HepG2 (cell line): Measurements from ENCODE around the gene PTCD1. TPM values are rescaled to one million over a fixed set of nuclear protein-coding genes. Genes with fewer than 3 reads are reported as not detected.

Experiments
- BORCS8-MEF2B ChIP-seq: sonication (generic); formaldehyde crosslinking; IDR thresholded peaks from 2 replicates; pipeline ENCODE4 v1.8.0; 2022; ENCODE audit warnings: mild to moderate bottlenecking, missing genetic modification reagents
- FOXO1 ChIP-seq: sonication (generic); formaldehyde crosslinking; IDR thresholded peaks from 2 replicates; pipeline ENCODE4 v1.4.0; 2020; ENCODE audit warnings: missing genetic modification reagents
- GATAD2A ChIP-seq: IDR thresholded peaks from 2 replicates; pipeline ENCODE4 v1.6.1; 2016
- HDAC2 ChIP-seq: sonication (generic); formaldehyde crosslinking; IDR thresholded peaks from 2 replicates; pipeline ENCODE4 v1.4.0; 2020; ENCODE audit warnings: missing genetic modification reagents
- HNF4A ChIP-seq: sonication (generic); formaldehyde crosslinking; IDR thresholded peaks from 2 replicates; pipeline ENCODE4 v1.4.0; 2020; ENCODE audit warnings: missing genetic modification reagents
- HNRNPK ChIP-seq: fragments of 200-400 bp; formaldehyde crosslinking; IDR thresholded peaks from 2 replicates; pipeline ENCODE4 v1.6.1; 2018; ENCODE audit warnings: low read length, low read depth, moderate library complexity, mild to moderate bottlenecking; ENCODE audit not compliant: poor library complexity, severe bottlenecking
- NR0B2 ChIP-seq: sonication (generic); formaldehyde crosslinking; IDR thresholded peaks from 2 replicates; pipeline ENCODE4 v1.4.0; 2020; ENCODE audit warnings: mild to moderate bottlenecking, missing genetic modification reagents
- NR1H2 ChIP-seq: sonication (generic); formaldehyde crosslinking; IDR thresholded peaks from 2 replicates; pipeline ENCODE4 v1.8.1; 2022; ENCODE audit warnings: low read depth, missing genetic modification reagents, borderline replicate concordance
- PATZ1 ChIP-seq: sonication (generic); formaldehyde crosslinking; IDR thresholded peaks from 2 replicates; pipeline ENCODE4 v1.4.0; 2020; ENCODE audit warnings: missing genetic modification reagents
- PHF21A ChIP-seq: sonication (generic); formaldehyde crosslinking; IDR thresholded peaks from 2 replicates; pipeline ENCODE4 v1.5.0; 2020; ENCODE audit warnings: mild to moderate bottlenecking, missing genetic modification reagents
- POLR2A ChIP-seq, 2 experiments: IDR thresholded peaks; 2 replicates each; pipeline ENCODE4 v1.6.1; 2011; ENCODE audit warnings: low read depth in 2 of 2, low read length in 2 of 2, mild to moderate bottlenecking in 1 of 2, moderate library complexity in 1 of 2; ENCODE audit not compliant: insufficient read depth in 1 of 2
- RBAK ChIP-seq: sonication (generic); formaldehyde crosslinking; IDR thresholded peaks from 2 replicates; pipeline ENCODE4 v1.5.1; 2020; ENCODE audit warnings: mild to moderate bottlenecking, missing genetic modification reagents
- ZNF841 ChIP-seq: sonication (generic); formaldehyde crosslinking; IDR thresholded peaks from 2 replicates; pipeline ENCODE4 v1.8.1; 2023; ENCODE audit warnings: missing genetic modification reagents, borderline replicate concordance
- ZSCAN31 ChIP-seq: sonication (generic); formaldehyde crosslinking; IDR thresholded peaks from 2 replicates; pipeline ENCODE4 v1.5.0; 2020; ENCODE audit warnings: low read depth, mild to moderate bottlenecking, missing genetic modification reagents
- polyA plus RNA-seq, 8 experiments: library from polyadenylated mRNA; depleted of rRNA in 3 of 8; stranded (reverse) in 7 of 8; unstranded in 1 of 8; fragments of >200 nt; fragmentation: Illumina TruSeq in 4 of 8; extraction: Trizol in 4 of 8; gene quantifications; 2 replicates each; pipeline versions ENCODE4 v1.2.1 to v1.2.3, GENCODE V29; 2011 to 2016; ENCODE audit warnings: low read depth in 4 of 8, missing spikeins in 1 of 8, mixed read lengths in 1 of 8; ENCODE audit not compliant: insufficient read depth in 1 of 8
- total RNA-seq, 5 experiments: library from RNA; depleted of rRNA; stranded (reverse); fragments of >200 nt; fragmentation: Illumina TruSeq; extraction: Trizol; gene quantifications; 2 replicates each; pipeline ENCODE4 v1.2.3, GENCODE V29; 2016; ENCODE audit warnings: low read depth in 1 of 5
- TF ChIP-seq, protein P1 (sequence below): sonication (generic); formaldehyde crosslinking; IDR thresholded peaks from one replicate; pipeline ENCODE4 v1.5.1; 2020; ENCODE audit warnings: mild to moderate bottlenecking, missing genetic modification reagents; ENCODE audit errors: not compliant biosample characterization
- TF ChIP-seq, protein P2 (sequence below): sonication (generic); formaldehyde crosslinking; IDR thresholded peaks from 2 replicates; pipeline ENCODE4 v1.5.1; 2020; ENCODE audit warnings: missing genetic modification reagents, mild to moderate bottlenecking, borderline replicate concordance

The PTCD1 gene
- total and polyA plus RNA-seq, 2 of the 13 experiments (the other 11 are each of a cell fraction or from before 2014, with no cell fraction given) = 3.0 to 8.4 TPM

GRCh38 chr7:99381664-99382075 lies 56.9 kb downstream of the PTCD1 start (continued):
- TF ChIP-seq HNF4A (CRISPR knock-in tag) (peak; percentile 92), ZSCAN31 (0 out of 2 replicates have a peak, but pooled peaks have one; percentile 30), RBAK (CRISPR knock-in tag) (no peak), NR0B2 (CRISPR knock-in tag) (0 out of 2 replicates have a peak, but pooled peaks have one; percentile 13), NR1H2 (CRISPR knock-in tag) (no peak), FOXO1 (CRISPR knock-in tag) (0 out of 2 replicates have a peak, but pooled peaks have one; percentile 28), GATAD2A (CRISPR knock-in tag) (peak; percentile 31; the same call in 1 of the 2 replicates), HNRNPK (no peak), PHF21A (CRISPR knock-in tag) (peak; percentile 77), PATZ1 (CRISPR knock-in tag) (peak; percentile 86), ZNF841 (no peak), HDAC2 (CRISPR knock-in tag) (peak; percentile 48; the same call in 1 of the 2 replicates), POLR2A (IDR thresholded peaks at IDR 0.05; ENCODE audit: insufficient read depth in 1 of 2, low read depth in 2 of 2, low read length in 2 of 2) (peak in 1 of 2 experiments; percentile 33; a peak in 1 of 4 replicates), BORCS8-MEF2B (no peak)
- TF ChIP-seq, protein P1, sequence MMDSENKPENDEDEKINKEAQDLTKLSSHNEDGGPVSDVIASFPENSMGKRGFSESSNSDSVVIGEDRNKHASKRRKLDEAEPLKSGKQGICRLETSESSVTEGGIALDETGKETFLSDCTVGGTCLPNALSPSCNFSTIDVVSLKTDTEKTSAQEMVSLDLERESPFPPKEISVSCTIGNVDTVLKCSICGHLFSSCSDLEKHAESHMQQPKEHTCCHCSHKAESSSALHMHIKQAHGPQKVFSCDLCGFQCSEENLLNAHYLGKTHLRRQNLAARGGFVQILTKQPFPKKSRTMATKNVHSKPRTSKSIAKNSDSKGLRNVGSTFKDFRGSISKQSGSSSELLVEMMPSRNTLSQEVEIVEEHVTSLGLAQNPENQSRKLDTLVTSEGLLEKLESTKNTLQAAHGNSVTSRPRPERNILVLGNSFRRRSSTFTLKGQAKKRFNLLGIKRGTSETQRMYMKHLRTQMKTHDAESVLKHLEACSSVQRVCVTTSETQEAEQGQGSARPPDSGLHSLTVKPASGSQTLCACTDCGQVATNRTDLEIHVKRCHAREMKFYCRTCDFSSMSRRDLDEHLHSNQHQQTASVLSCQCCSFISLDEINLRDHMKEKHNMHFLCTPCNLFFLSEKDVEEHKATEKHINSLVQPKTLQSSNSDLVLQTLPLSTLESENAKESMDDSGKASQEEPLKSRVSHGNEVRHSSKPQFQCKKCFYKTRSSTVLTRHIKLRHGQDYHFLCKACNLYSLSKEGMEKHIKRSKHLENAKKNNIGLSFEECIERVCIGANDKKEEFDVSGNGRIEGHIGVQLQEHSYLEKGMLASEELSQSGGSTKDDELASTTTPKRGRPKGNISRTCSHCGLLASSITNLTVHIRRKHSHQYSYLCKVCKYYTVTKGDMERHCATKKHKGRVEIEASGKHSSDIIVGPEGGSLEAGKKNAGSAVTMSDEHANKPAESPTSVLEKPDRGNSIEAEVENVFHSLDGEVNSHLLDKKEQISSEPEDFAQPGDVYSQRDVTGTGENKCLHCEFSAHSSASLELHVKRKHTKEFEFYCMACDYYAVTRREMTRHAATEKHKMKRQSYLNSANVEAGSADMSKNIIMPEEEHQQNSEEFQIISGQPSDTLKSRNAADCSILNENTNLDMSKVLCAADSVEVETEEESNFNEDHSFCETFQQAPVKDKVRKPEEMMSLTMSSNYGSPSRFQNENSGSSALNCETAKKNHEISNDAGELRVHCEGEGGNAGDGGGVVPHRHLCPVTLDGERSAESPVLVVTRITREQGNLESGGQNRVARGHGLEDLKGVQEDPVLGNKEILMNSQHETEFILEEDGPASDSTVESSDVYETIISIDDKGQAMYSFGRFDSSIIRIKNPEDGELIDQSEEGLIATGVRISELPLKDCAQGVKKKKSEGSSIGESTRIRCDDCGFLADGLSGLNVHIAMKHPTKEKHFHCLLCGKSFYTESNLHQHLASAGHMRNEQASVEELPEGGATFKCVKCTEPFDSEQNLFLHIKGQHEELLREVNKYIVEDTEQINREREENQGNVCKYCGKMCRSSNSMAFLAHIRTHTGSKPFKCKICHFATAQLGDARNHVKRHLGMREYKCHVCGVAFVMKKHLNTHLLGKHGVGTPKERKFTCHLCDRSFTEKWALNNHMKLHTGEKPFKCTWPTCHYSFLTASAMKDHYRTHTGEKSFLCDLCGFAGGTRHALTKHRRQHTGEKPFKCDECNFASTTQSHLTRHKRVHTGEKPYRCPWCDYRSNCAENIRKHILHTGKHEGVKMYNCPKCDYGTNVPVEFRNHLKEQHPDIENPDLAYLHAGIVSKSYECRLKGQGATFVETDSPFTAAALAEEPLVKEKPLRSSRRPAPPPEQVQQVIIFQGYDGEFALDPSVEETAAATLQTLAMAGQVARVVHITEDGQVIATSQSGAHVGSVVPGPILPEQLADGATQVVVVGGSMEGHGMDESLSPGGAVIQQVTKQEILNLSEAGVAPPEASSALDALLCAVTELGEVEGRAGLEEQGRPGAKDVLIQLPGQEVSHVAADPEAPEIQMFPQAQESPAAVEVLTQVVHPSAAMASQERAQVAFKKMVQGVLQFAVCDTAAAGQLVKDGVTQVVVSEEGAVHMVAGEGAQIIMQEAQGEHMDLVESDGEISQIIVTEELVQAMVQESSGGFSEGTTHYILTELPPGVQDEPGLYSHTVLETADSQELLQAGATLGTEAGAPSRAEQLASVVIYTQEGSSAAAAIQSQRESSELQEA = peak; percentile 21
- TF ChIP-seq, protein P2, sequence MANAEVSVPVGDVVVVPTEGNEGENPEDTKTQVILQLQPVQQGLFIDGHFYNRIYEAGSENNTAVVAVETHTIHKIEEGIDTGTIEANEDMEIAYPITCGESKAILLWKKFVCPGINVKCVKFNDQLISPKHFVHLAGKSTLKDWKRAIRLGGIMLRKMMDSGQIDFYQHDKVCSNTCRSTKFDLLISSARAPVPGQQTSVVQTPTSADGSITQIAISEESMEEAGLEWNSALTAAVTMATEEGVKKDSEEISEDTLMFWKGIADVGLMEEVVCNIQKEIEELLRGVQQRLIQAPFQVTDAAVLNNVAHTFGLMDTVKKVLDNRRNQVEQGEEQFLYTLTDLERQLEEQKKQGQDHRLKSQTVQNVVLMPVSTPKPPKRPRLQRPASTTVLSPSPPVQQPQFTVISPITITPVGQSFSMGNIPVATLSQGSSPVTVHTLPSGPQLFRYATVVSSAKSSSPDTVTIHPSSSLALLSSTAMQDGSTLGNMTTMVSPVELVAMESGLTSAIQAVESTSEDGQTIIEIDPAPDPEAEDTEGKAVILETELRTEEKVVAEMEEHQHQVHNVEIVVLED = 0 out of 2 replicates have a peak, but pooled peaks have one; percentile 7
